ENCODE results near the gene WDR72. TPM values are rescaled to one million over a fixed set of nuclear protein-coding genes. Genes with fewer than 3 reads are reported as not detected.

The WDR72 gene
- total RNA-seq, 1 donor from 2014 or later: 1.1 TPM

DNA sequence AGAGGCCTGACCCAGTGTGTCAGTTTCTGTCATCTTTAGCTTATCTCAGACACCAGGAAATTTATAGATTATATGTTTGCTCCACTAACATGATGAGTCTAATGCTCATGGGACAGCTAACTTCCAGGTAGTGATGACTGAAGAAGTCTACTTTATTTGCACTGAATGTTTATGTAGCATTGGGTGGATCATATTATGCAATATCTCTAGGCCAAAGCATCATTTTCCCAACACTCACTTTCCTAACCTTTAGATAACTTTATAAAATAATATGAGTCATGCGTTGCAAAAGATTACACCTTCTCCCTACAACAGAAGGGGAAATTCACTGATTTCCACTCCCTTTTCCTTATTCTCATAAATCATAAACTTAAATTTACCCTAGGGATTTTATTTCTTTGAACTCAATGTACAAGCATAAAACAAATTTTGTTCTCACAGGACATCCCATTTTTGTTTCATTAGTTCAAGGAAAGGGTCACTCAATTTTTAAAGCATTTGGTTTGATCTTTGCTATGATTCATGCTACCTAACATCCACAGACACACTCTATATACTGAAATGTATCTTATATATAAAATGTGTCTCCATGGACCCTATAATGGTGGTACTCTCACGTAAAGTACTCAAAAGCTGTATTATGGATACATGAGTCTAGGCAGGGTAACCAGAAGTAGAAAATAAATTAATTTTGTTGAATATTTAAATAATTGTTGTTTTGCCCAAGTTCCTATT is 225.2 kb downstream of the WDR72 start:
- H3K36me3 Mint-ChIP-seq (ENCODE audit: unreplicated experiment): no peaks in the 10 kb centered on the region
- no peak overlapping the region for H3K4me3 Mint-ChIP-seq (ENCODE audit: unreplicated experiment)
- H3K4me1 Mint-ChIP-seq (ENCODE audit: low read depth, unreplicated experiment): peaks cover 13% of the 10 kb centered on the region
- DNase-seq: no peak
- no peak overlapping the region for H3K27ac Mint-ChIP-seq (ENCODE audit: unreplicated experiment)
- no peaks in the 10 kb centered on the region for H3K9me3 Mint-ChIP-seq (ENCODE audit: unreplicated experiment)
- TF ChIP-seq, protein P1, sequence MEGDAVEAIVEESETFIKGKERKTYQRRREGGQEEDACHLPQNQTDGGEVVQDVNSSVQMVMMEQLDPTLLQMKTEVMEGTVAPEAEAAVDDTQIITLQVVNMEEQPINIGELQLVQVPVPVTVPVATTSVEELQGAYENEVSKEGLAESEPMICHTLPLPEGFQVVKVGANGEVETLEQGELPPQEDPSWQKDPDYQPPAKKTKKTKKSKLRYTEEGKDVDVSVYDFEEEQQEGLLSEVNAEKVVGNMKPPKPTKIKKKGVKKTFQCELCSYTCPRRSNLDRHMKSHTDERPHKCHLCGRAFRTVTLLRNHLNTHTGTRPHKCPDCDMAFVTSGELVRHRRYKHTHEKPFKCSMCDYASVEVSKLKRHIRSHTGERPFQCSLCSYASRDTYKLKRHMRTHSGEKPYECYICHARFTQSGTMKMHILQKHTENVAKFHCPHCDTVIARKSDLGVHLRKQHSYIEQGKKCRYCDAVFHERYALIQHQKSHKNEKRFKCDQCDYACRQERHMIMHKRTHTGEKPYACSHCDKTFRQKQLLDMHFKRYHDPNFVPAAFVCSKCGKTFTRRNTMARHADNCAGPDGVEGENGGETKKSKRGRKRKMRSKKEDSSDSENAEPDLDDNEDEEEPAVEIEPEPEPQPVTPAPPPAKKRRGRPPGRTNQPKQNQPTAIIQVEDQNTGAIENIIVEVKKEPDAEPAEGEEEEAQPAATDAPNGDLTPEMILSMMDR (IDR thresholded peaks at IDR 0.05; ENCODE audit: partially characterized antibody, unreplicated experiment): no peak
- no peaks in the 10 kb centered on the region for H3K27me3 Mint-ChIP-seq (ENCODE audit: unreplicated experiment)

GRCh38 chr15:53530761-53531160 is 228.7 kb downstream of the WDR72 start:
- no peaks in the 10 kb centered on the region for H3K9me3 Mint-ChIP-seq (ENCODE audit: unreplicated experiment)
- H3K4me3 Mint-ChIP-seq (ENCODE audit: unreplicated experiment): no peak overlapping the region
- H3K4me1 Mint-ChIP-seq (ENCODE audit: low read depth, unreplicated experiment): peaks cover 10% of the 10 kb centered on the region
- DNase-seq: no peak
- TF ChIP-seq, protein P1 (IDR thresholded peaks at IDR 0.05; ENCODE audit: partially characterized antibody, unreplicated experiment): no peak
- H3K27ac Mint-ChIP-seq (ENCODE audit: unreplicated experiment): no peak overlapping the region
- H3K27me3 Mint-ChIP-seq (ENCODE audit: unreplicated experiment): no peaks in the 10 kb centered on the region
- no peaks in the 10 kb centered on the region for H3K36me3 Mint-ChIP-seq (ENCODE audit: unreplicated experiment)

GRCh38 chr15:53527996-53528395 is 231.5 kb downstream of the WDR72 start:
- H3K9me3 Mint-ChIP-seq (ENCODE audit: unreplicated experiment): no peaks in the 10 kb centered on the region
- peaks cover 10% of the 10 kb centered on the region for H3K4me1 Mint-ChIP-seq (ENCODE audit: low read depth, unreplicated experiment)
- no peaks in the 10 kb centered on the region for H3K27me3 Mint-ChIP-seq (ENCODE audit: unreplicated experiment)
- DNase-seq: no peak
- no peak overlapping the region for H3K27ac Mint-ChIP-seq (ENCODE audit: unreplicated experiment)
- no peaks in the 10 kb centered on the region for H3K36me3 Mint-ChIP-seq (ENCODE audit: unreplicated experiment)
- TF ChIP-seq, protein P1 (IDR thresholded peaks at IDR 0.05; ENCODE audit: partially characterized antibody, unreplicated experiment): no peak
- H3K4me3 Mint-ChIP-seq (ENCODE audit: unreplicated experiment): no peak overlapping the region

- TF ChIP-seq, protein P1 (IDR thresholded peaks at IDR 0.05; ENCODE audit: partially characterized antibody, unreplicated experiment): no peak
- H3K36me3 Mint-ChIP-seq (ENCODE audit: unreplicated experiment): no peaks in the 10 kb centered on the region
- no peak overlapping the region for H3K4me3 Mint-ChIP-seq (ENCODE audit: unreplicated experiment)
- DNase-seq: no peak
- no peak overlapping the region for H3K27ac Mint-ChIP-seq (ENCODE audit: unreplicated experiment)
- H3K9me3 Mint-ChIP-seq (ENCODE audit: unreplicated experiment): no peaks in the 10 kb centered on the region
- no peaks in the 10 kb centered on the region for H3K27me3 Mint-ChIP-seq (ENCODE audit: unreplicated experiment)
- peaks cover 10% of the 10 kb centered on the region for H3K4me1 Mint-ChIP-seq (ENCODE audit: low read depth, unreplicated experiment)
Observed at GRCh38 chr15:53525894-53526293, 233.6 kb downstream of the WDR72 start.

DNA sequence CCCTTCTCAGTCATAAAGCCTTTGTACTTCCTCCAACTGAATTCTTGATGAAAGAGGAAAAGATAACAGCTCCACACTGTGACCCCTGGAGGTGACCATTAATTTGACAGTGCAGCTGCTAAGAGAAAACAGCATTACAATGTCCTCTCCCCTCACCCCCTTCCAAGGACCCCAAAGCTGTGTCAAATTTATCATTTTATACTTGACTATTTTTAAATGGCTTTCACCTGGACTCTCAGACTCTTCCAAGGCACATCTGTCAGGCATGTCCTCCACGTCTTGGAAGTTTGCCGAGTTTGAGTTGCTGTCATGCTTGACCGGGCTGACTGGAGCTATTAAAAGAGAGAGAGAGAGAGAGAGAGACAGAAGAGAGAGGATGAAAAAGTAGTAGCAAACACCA is 236.5 kb downstream of the WDR72 start:
- Mint-ChIP-seq H3K27me3 (ENCODE audit: unreplicated experiment) (no peaks in the 10 kb centered on the region), H3K4me3 (ENCODE audit: unreplicated experiment) (no peak overlapping the region), H3K9me3 (ENCODE audit: unreplicated experiment) (no peaks in the 10 kb centered on the region), H3K36me3 (ENCODE audit: unreplicated experiment) (no peaks in the 10 kb centered on the region), H3K27ac (ENCODE audit: unreplicated experiment) (no peak overlapping the region), H3K4me1 (ENCODE audit: low read depth, unreplicated experiment) (peaks cover 6% of the 10 kb centered on the region)
- DNase-seq: no peak
- TF ChIP-seq, protein P1 (IDR thresholded peaks at IDR 0.05; ENCODE audit: partially characterized antibody, unreplicated experiment): no peak
